Occipital lobe (tissue), 2 donors: Measurements from ENCODE around the gene CTNNA3. TPM values are rescaled to one million over a fixed set of nuclear protein-coding genes. Genes with fewer than 3 reads are reported as not detected.

Experiments used
- DNase-seq: peaks from one replicate; lab custom pipeline; 2025; lab: John Stamatoyannopoulos, UW
- total RNA-seq: library from RNA; depleted of rRNA; stranded (reverse); fragments of >200 nt; gene quantifications from one replicate; pipeline ENCODE4 v1.2.3, GENCODE V29; 2014

The CTNNA3 gene
- total RNA-seq, 1 donor from 2014 or later: 1.7 TPM

DNA sequence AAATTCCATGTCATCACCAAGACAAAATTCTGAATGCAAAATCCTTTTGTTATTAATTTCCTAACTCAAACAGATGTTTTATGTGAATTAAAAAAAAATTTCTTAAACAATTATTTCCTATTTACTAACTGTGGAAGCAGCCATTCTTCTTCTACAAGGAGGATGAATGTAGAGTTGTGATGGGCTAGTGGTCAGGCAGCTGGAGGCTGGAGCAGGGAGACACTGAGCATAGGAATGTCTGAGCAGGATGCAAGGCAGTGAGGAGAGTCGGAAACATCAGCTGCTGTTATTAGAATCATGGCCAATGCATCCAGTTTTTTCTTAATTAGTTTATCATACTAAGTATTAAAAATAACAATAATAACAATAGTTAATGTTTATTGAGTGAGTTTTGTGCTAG is 872.7 kb downstream of the CTNNA3 start:
- no peak for DNase-seq

DNA sequence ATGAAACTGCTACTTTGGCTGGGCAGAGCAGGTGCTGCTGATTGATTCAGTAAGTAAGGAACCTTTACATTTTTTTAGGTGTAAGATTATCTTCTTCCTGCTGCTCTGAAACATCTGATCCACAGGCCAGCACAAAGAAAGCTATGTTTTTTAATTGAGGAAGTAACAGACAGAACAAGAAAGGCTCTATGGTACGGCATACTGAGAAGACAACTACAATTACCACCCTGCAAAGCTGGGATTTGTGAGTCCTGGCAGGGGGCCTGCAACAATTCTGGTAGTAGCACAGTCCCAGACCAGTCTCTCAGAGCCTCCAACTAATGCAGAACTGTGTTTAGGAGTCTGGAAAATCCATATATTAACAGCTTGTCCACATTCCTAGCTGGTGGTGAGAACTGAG is 873.2 kb downstream of the CTNNA3 start:
- no peak for DNase-seq

DNA sequence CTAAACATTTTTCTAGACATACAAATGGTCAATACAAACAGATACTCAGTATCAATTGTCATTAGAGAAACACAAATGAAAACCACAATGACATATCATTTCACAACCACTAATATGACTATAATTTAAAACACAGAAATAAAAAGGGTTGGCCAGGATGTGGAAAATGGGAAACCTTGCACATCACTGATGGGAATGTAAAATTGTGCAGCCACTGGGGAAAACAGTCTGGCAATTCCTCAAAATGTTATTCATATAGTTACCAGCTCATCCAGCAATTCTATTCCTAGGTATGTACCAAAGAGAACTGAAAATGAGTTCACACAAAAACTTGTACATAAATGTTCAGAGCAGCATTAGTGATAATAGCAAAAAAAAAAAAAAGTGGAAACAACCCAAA is 876.3 kb downstream of the CTNNA3 start:
- DNase-seq: no peak

DNA sequence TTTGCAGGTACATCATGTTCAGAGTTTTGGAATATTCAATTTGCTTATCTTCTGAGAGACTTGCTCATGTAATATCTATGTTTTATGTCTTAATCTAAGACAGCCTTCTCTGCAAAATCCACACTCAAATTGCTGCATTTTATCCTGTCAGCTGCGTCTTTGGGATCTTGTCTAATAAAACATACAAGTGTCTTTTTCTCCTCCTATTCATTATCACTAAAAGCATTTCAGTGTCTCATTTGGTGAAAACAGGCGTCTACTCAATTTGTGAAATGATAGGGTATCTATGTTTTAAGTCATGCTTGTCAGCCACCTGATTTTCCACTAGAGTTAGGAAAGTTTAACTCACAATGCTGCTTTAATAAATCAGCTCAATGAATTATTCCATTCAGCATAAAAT is 882.9 kb downstream of the CTNNA3 start:
- no peak for DNase-seq

DNA sequence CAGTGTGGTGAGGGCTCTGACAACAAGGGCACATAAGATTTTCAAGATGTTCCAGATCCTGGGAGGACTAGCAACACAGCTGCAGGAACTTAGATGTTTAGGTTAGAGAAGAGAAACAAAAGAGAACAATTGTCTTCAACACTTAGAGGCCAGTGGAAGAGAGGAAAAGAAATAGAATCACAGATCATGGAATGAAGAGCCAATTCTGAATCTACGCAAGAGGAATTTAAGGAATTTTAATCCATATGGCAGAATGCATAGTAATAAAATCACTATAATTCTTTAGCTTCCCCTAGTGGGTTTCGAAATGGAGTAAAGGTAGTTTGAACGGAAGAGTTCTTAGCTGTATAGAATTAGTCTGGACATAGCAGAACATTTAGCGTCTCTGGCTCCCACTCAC is 884.8 kb downstream of the CTNNA3 start:
- DNase-seq: no peak

DNA sequence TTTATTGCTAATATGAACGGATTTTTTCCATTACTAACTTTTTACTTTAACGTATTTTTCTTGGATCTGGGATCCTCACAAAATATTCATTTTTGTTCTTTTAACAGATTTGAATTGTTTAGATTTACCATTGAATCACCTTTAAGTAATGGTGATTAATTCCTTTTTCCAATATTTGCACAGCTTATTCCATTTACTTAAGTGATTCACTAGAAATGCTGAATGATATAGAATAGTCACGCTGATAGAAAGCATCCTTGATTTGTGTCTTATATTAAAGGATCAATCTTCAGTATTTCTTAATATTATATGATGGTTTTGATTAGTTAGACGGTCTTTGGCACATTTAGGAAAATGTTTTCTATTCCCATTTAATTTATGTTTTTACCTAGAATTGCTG is 886.6 kb downstream of the CTNNA3 start:
- no peak for DNase-seq

DNA sequence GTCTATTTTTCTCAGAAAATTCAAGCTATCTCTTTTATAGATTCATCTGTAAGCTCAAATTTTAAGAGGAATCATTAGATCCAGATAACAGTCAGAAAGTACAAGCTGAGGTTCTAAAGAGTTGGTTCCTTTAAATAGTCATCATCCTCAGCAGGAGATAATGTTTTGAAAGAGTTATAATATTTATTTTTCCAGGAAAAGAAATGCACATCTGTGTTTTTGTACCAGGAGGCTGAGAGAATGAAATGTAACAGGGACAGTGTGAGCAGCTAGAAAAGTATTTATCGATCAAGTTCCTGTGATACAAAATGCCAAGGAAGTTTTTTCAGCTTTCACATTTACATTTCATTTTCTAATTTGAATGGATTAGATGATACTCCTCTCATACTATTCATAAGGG is 890.4 kb downstream of the CTNNA3 start:
- no peak for DNase-seq

DNA sequence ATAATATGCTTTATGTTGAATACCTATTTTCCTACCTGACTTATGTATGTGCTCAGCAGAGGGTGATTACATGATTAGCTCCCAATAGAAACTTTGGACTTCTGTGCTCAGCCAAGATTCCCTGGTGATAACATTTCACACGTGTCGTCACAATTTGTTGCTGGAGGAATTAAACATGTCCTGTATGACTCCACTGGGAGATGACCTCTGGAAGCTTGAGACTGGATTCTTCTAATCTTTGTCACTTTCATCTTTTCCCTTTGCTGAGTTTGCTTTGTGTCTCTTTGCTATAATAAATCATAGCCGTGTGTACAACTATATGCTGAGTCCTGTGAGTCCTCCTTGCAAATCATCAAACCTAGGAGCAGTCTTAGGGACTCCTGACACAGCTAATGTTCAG is 891.0 kb downstream of the CTNNA3 start:
- DNase-seq: no peak

DNA sequence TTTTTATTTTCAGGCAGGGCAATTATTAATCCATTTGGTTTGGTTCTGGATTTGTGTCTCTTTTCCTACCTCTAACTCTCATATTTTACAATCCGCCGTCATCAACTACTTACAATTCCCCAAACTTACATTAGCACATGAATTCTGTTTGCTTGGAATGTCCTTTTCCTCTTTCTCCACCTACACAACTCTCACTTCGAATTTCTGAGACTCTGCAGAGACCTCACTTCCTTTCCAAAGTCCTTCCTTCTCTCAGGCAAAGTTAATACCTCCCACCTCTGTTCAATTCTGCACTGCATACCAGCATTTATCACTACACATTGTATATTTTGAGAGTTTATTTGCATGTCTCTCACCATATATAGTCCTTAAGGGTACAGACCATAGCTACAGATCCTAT is 892.8 kb downstream of the CTNNA3 start:
- DNase-seq: no peak

DNA sequence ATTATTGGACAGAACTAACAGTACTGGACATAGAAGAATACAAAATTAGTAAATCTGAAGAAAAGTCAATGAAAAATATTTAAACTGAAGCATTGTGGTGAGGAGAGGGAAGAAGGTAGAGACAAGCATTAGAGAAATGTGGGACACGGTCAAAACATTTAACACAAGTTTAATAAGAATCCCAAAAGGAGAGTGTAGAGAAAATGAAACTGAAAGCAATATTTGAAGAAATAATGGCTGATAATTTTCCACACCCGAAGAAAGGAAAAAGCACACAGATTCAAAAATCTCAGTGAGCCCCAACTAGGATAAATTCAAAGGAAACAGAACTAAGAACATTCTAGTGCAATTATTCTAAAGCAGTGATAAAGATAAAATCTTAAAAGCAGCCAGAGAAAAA is 896.5 kb downstream of the CTNNA3 start:
- no peak for DNase-seq

DNA sequence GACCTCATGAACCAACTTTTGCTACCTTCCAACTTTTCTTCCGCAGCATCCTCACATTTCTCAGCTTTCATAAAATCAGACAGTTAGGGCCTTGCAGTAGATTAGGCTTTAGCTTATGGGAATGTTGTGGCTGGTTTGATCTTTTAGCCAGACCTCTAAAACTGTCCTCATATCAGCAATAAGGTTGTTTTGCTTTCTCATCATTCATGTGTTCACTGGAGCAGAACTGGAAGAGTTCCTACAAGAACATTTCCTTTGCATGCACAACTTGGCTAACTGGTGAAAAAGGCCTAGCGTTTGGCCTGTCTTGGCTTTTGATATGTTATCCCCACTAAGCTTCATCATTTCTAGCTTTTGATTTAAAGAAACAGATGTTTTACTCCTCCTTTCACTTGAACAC is 900.1 kb downstream of the CTNNA3 start:
- no peak for DNase-seq

DNA sequence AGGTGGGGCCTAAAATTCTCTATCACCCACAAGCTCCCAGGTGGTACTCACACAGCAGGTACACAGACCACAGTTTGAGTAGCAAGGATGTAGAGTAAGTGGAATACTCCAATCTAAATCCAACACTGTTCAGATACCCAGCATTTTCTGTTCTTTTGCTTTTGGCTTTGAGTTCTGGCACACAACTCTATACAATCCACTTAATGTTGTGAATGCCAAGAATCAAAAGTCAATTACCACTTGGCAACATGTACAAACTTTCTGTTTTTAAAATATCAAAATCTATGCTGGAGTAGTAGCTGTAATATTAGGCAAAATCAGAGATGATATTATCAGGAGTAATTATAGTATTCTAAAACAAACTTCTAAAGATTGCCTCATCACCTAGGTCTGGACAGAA is 903.6 kb downstream of the CTNNA3 start:
- DNase-seq: no peak

DNA sequence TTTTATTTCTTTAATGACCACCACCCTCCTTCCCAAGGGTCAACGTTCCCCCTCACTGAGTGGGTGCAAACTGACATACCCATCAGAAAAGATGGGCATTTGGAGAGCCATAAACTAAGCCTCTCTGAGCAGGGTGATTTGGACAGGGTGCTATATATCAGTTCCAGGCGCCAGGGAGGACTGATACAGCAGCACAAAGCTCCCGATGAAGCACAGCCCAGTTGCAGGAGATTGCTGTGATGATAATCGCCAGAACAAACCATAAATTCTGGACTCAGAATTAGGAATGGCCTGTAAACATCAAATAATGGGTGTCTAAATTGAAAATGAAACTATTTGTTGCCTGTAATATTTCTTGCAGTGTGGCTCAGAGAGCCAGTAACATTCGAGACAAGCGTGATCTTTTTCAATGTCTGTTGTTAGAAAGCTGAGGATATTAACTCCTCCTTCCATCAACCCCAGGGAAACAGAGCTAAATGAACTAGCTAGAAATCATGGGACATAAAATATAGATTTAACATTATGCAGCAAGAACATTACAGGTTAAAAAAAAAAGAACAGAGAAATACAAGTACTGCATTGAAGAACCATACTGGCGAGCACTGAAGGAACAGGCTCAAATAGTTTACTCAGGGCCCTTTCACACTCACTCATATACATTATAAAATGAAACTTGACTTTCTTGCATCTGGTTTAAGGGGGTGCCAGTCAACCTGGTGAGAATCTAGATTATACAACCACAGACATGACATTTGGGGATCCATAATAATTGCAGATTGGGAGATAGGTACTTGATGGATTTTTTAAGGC is 907.6 kb downstream of the CTNNA3 start:
- no peak for DNase-seq

DNA sequence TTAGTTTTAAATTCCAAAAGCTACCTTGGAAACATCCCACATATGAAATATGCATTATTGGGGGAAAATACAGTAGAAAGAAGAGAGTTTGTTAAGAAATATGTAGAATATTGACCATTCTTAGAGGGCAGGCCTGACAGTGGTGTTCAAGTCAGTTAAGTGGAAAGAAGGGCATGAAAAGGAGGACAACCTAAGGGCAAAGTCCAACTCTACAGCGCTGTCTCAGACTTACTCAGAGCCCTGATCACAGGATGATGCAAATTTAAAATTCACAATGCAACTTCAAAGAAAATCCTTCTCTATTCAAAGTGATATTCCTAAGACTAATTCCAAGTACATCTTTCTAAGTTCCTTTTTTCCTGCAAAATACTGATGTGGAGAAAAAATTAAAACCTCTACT is 909.3 kb downstream of the CTNNA3 start:
- DNase-seq: no peak

DNA sequence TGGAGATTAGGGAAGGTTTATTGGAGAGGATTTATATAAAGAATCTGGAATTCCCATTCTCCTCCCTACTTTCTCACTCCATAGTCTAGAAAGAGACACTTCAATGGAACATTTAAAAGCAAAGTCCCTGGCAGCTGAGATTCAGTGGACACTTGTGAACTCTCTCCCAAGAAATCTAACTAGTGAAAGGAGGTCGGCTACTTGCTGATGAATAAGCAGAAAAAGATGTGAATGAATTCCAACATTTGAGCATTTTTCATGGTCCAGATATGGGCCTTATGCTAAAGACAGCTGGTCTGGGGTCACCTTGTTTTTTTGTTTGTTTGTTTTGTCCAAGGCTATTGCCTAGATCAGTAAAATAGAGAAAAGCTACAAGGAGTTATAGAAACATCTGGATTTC is 911.2 kb downstream of the CTNNA3 start:
- DNase-seq: no peak

DNA sequence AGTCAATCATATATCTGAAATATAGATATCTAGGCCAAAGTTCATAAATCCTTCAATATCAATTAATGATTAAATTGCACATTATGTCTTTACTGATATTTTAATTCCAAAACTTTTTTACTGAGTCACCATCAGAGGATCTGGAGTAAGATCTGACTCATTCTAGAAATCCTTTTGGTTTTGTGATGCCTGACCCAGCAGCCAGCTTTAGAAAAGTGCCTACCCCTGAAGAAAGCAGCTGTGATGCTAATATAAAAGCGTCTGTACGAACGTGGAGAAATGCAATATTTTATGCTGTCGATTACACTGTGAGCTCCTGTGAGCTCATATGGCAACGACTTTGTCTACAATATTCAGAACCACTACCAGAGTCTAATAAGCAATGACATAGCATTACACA is 912.7 kb downstream of the CTNNA3 start:
- no peak for DNase-seq

DNA sequence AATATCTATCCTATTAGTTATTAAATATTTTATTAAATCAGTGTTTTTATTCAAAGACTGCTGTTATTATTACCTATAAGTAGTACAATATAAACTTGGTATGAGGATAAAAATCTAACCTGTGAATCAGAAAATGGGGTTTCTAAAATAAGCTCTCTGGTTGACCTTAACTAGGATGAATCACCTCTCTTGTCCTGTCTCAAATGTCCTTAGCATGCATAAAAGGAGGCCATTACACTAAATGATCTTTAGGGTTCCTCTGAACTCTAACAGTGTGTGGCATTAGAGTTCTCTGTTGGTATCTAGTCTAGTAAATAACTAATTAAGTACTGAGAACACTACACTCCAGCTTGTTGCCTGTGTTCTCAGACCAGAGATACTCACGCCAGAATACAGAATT is 913.2 kb downstream of the CTNNA3 start:
- no peak for DNase-seq

DNA sequence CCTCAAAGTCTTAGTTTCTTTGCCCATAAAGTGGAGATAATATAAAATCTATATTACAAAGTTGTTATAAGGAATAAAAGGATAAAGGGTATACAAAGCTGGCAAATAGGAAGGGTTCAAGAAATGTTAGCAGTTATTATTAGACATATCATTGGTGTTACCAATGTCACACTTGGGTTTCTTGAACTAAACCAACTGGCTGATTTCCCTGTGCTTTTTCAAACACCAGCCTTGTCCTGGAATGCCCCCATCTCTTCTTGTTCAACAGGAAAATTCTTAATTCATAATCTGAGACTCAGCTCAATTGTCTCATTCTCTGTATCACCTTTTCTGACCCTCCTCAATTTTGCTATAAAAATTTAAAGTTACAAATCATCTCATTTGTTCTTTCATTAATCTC is 913.9 kb downstream of the CTNNA3 start:
- no peak for DNase-seq

DNA sequence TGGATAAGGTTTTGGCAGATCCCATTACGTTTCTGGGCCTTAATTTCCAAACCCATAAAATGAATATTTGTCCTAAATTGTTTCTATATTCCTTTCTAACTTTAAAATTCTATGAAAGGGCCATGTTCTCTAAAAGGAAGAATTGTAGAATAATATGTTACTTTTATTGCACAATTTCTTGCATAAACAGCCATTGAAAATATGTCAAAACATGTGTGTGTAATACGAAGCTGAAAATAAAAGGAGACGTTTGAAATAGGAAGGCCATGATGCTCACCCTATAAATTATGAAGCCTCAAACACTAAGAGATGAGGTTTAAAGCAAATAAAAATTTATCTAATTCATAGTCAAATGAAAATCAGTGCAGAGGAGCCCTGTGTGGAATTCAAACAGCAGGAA is 915.2 kb downstream of the CTNNA3 start:
- no peak for DNase-seq

DNA sequence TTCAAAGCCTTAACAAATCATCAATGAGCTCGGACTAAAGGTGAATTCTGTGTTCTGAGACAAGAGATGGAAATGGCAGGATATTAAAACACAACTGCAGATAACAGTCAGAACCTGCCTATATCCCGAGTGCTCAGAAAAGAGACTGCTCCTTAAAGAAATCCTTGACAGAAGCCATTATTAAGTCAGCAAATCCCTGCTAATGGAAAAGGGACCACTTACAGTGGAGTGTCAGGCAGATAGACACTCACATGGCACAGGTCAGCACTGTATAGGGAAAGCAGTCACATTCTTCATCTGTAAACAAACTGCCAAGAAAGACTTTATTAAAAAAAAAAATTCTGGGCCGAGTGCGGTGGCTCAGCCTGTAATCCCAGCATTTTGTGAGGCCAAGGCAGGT is 917.6 kb downstream of the CTNNA3 start:
- DNase-seq: no peak

DNA sequence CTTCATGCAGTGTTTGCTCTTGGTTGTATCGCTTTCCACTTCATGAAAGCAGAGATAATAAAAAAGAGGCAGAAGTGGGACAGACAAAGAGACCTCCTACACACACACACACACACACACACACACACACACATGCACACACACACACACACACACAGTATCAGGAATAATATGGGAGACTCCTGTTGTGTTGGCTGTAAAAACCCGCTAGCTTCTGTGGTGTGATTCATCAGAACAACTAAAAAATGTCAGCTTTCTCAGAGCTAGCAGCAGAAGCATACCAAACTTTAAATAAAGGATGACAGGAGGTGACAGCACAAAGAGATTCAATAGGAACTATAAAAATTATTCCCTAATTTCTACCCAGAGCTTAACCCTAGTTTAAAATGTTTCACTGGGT is 918.3 kb downstream of the CTNNA3 start:
- DNase-seq: no peak

DNA sequence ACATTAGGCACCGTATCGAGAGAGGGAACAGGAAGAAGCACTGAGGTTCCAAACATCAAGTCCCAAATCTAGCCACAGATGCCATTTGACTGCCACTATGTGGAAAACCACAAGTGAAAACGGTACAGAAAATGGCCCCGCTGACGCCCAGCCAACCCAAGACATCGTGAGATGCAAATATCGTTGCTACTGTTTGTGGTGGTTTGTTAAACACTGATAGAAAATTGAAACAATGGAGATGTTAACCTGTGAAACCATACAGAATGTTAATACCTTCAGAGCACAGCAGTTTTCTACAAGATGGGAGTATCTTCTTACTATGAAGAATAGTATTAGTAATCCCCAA is 922.5 kb downstream of the CTNNA3 start:
- no peak for DNase-seq

DNA sequence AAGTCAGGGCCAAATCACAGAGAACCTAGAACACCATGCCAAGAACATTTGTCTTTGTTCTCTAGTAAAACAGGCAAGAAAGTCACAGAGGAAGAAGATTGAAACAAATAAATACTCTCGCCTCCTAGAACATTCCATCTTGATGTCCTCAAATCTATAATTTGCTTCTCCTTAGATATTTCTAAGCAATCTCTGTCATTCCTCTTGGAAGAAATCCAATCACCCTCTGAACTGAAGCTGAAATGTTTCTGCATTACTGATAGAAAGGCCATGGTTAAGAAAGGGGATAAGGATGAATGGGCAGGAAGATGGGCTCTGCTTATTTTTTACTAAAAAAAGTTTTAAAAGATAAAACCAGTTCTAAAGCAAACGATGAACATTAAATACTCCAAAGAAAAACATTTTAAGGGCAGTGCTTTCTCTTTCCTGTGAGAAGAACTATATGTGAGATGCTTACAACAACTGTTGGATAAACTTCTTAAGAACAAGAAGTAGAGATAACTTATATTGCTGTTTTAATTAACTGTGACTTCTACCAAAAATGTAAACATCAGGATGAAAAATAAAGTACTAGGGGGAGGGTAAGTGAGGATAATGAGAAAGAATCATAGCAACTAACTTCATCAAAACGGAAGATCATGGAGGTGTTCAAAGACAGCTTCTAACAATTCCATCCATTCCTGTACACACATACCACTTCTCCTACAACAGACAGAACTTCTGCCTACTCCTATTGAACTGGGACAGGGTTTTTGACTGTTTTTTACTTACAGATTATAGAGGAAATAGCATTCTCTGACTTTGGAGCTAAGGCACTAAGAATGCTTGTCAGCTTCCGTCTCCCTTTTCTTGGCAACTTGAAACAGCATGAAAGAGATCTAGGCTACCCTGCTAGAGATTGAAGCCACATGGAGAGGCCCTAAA is 923.2 kb downstream of the CTNNA3 start:
- no peak for DNase-seq
